Glomerular endothelial cell (primary cell): Measurements from ENCODE around the gene C9orf152. TPM values are rescaled to one million over a fixed set of nuclear protein-coding genes. Genes with fewer than 3 reads are reported as not detected.
"Not testable (repeated sequence)": the region's sequence is repeated elsewhere in the genome, so short reads cannot be mapped to it uniquely, and the experiment has no call there.

Experiments
- DNase-seq: peaks from one replicate; pipeline ENCODE4 v3.0.0-alpha.2; 2011; ENCODE audit warnings: low read depth, low spot score; ENCODE audit errors: extremely low read depth
- total RNA-seq: library from RNA; depleted of rRNA; stranded (reverse); fragments of >200 nt; gene quantifications from 2 replicates; pipeline ENCODE4 v1.2.3, GENCODE V29; 2015

The C9orf152 gene
- total RNA-seq, 1 donor from 2014 or later: not detected

DNA sequence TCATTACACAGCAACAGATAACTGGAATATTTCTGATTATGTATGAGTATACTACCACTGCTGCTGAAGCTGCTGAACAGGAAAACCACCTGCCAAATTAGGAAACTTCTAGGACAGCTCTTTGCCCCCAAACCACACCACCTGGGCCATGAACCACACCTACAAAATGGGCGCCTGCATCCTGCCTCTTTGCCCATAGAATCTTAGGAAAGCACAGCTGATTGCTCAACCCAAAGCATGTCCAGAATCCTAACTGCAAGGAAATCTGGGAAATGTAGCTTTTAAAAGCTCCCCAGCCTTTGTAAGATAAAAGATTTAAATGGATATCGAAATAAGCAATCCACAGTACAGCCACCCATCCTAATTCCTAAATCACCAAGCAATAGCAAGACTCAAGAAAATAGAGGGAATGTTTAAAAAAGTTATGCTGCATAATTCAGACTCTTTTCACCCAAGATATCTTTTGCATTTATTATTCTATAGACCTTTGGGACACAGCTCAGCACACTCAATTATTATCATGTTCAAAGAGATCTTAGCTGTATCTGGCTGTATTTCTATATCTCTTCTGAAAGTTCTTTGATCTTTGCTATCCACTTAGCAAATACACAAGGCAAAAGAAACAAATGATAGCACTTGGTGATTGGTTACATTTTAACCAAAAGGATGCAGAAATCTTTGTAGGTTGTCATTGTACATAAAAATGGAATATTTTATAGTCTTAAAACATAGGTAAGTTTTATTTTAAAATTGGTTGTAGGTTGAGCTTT lies 6.8 kb upstream of the C9orf152 start:
- no peak for DNase-seq

DNA sequence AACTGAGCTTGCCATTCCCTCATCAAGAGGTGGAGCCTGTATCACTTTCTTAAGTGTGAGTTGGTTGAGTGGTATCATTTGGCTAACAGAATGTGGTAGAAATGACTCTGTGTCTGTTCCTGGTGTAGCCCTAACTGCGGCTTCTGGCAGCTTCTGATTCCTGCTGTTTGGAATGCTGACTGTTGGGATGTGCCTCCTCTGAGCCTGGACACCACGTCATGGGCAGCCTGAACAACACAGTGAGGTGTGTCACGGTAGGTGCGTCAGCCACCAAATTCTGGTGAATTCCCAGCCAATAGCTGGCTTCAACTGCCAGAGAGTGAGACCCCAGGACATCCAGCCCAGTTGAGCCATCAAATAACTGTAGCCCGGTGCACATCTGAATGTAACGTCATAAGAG lies 6.1 kb upstream of the C9orf152 start:
- DNase-seq: no peak

DNA sequence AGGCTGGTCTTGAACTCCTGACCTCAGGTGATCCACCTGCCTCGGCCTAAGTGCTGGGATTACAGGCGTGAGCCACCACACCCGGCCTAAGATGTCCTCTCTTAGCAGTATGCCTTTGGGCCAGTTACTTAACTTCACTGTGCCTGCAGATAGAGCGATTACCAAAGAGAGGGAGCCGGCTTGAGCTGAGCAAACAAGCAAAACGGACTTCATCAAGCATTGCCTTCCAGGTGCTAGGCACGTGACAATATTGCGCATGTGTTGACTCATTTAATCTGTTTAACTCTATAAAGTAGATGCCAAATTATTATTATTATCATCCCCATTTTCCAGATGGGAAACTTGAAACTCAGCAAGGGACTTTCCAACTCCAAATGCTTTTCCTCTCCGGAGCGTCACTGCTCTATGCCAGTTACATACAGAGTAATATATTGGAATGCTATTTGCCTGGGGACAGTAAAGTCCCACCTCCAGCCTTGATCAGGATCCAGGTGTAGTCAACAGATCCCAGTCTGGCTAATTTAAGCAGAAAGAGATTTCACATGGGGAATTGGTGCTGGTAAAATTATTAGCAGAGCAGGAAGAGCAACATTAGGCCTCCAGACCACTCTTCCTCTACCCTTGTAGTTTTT lies 5.6 kb upstream of the C9orf152 start:
- DNase-seq: no peak

DNA sequence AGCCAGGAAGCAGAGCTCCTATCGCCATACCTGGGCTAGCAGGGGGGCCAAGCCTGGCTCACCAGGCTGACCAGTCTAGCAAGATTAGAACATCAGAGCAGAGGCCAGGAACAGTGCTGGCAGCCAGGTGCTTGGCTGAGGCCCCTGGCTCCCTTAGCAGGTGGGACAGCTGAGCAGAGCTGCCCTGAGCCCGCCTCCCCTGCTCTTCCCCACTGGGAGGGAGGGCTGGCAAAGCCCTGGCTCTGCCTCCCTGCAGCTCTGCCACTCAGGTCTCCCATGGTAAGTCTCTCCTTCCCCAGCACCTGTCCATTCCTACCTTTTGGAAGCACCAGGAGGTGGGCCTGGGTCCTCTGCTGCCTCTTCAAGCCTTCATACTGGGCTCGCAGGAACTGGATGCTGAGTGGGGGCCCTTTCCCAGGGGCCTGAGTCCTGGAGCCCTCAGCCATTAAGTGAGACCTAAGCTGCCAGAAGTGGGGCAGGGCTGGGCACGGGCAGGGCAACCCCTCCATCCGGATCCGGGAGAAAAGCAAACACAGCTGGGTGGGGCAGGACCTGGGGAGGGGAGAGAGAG lies 803 bp downstream of the C9orf152 start:
- DNase-seq: no peak

DNA sequence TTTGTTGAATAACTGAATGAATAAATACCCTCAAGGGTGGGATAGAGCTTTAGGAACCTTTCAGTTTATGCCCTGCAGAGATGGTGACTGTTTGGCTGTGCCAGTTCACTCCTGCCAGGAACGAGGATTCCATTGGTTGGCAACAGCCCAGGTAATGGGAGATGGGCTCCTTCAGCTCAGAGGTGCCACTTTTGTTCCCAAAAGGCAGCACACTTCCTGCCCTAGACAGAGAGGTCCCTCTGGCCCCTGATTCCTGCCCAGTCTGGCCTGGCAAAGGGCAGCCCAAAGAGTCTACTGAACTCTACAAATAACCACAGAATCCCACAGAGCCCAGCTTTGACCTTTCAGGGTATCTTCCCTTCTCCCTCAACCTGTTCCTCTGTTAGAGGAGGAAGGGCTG lies 1.6 kb downstream of the C9orf152 start:
- no peak for DNase-seq

DNA sequence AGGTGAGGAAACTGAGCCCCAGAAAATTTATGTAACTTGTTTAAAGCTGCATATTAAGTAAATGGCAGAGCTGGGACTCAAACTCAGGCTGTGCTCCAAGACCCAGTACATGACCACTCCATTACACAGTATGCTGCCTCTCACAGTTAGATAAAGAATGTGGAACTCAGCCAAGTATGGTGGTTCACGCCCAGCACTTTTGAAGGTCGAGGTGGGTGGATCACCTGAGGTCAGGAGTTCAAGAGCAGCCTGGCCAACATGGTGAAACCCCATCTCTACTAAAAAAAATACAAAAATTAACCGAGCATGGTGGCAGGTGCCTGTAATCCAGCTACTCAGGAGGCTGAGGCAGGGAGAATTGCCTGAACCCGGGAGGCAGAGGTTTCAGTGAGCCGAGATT lies 2.3 kb downstream of the C9orf152 start:
- not testable (repeated sequence) for DNase-seq

DNA sequence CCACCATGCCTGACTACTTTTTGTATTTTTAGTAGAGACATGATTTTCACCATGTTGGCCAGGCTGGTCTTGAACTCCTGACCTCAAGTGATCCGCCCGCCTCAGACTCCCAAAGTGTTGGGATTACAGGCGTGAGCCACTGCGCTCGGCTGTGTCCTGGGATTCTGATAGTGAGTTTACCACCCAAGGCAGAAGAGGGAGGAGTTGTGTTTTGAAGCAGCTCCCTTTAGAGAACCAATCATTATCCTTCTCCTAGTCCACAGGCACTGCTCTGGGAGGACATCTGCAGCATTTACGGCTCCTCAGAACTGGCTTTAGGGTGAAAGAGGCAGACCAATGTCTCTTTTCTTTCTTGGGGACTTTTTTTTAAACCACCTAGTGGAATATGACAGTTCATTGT lies 5.7 kb downstream of the C9orf152 start:
- DNase-seq: no peak

DNA sequence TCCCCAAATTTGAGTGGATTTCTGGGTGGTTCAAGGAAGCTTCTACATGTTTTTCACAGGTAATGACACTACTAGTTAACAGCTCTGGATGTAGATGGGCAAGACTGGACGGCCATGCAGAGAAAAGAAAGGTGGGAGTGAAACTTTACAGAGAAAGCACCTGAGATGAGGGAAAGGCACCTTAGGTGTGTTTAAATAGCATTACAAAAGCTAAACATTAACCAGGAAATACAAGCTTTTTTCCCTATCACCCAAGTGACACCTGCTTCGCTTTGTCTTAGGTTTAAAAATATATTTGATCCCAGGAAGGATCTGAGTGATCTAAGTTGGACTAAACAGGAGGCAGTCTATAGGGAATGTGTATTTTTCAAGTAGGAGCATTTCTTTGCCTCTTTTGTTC lies 8.3 kb downstream of the C9orf152 start:
- no peak for DNase-seq

DNA sequence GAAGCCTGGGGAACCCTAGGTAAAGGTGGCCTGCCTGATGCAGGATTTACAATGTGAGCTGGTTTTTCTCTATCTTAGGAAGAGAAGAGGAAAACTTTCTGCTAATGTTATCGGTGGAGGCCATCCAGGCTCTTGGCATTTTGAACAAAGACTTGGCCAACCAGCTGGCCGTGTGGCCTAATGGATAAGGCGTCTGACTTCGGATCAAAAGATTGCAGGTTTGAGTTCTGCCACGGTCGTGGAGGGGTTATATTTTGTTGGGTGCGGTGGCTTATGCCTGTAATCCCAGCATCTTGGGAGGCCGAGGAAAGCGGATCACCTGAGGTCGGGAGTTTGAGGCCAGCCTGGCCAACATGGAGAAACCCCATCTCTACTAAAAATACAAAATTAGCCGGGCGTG lies 9.6 kb downstream of the C9orf152 start:
- DNase-seq: no peak

DNA sequence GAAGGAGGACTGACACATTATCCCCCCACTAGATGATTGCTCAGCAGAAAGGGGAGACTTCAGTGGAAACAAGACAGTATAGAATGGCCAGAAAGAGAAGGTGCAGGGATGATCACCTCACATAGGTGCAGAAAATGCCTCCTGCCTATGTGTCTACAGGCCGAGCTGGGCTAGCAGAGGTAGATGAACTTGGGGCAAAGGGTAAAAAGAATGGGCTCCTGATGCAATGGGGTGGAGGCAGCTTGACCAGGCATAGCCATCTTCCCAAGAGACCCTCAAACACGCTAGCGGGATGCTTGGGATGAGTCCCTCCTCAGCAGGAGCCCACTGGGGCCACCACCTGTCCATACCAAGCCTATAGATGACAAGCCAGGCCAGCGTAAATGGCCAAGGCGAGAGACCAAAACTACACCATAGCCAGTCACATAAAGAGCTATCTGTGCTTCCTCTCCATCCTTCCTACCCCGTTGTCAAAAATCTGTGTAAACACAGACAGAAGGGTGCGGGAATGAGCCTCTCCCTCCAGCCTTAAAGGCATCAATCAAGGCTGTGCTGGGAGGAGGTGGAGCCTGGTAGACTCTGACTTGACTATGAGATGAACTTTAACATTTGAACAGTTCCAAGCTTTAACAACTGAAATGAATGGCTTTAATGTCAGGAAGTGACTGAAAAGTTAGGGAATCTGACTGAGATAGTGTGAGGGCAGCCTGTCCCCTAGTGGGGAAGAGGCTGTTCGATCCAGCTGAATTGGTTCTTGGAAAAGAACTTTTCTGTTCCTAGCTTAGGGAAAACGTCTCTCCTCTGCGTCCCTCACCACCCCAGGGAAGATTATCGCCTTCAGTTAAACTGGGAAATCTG lies 10.4 kb downstream of the C9orf152 start:
- no peak for DNase-seq

DNA sequence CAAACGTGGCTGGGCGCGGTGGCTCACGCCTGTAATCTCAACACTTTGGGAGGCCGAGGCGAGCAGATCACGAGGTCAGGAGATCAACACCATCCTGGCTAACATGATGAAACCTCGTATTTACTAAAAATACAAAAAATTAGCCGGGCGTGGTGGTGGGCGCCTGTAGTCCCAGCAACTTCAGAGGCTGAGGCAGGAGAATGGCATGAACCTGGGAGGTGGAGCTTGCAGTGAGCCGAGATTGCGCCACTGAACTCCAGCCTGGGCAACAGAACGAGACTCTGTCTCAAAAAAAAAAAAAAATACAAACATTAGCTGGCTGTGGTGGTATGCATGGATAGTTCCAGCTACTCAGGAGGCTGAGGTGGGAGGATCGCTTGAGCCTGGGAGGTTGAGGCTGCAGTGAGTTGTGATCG lies 11.9 kb downstream of the C9orf152 start:
- DNase-seq: not testable (repeated sequence)

DNA sequence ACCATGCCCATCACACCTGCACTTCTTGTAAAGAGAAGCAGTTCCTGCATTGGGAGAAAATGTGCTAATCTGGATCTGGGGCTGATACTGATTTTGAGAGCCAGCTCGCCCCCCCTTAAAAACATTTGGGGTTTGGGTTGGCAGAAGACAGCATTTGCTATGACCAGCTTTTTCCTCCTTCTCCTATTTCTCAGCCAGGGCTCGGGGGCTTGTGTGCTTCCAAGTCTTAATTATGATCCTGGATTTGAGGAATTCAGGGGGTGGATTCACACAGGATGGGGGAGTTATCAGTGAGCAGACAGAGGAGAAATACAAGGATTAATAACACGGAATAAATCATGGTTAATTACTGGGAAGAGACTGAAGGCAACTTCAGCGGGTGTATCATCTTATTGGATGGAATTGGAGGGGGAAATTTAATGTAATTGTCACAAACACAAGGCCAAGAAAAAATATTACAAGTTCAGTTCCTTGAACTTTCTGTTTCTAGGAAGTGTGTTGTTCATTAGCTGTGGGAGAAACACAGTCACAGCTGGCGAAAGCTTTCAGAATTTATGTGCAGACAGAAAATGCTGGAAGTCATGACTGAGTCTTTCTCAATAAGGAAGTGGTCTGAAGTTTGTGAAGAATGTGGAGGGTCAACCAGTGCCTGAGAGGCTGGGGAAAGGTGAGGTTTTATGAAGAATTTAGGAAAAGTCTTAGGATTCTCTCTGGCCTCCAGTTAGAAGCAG lies 15.3 kb downstream of the C9orf152 start:
- no peak for DNase-seq

DNA sequence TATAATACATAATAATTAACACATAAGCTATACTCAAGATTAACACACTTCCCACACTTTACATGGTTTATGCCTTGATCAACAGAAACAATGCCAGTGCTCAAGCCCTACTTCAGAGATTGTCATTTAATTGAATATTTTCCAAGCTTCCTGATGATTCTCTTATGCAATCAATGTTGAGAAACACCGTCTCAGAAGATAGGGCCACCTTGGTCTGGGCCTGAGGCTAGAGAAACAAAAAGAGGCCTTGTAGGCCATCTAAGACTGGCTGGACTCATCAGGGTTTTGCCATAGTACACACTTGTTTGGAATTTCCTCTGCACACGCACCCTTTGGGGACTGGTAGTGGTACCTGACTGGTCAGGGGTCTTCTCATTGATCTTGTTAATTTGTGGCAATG lies 16.3 kb downstream of the C9orf152 start:
- no peak for DNase-seq

DNA sequence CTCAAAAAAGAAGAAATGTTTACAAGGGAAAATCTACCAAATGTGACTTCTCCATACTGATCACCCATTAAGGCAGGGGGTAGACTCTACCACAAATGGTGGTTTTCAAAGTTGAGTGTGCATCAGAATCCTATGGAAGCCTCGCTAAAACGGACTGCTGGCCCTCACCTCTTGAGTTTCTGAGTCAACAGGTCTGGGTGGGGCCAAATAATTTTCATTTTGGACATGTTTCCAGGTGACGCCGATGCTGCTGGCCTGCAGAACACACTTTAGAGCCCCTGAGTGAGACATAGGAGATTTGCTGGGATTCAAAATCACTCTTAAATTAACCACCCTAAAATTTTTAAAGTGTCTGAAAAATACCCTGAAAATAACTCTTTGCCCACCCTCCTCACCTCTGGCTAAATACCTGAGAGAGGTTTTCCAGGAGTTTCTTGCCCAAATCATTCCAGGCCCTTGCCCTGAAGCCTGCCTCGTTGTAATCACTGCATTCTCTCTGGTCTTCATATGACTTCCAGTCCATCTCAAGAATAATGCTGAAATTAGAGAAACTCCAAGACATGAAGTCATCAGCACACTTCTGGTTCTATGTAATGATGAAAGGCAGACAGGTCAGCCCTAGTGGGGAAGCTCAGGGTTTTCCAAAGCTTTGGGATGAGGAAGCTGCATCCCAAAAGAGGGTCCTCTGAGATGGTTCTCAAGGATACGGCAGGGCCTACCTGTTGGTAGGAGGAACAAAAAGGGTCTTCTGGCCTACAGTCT lies 18.2 kb downstream of the C9orf152 start:
- DNase-seq: no peak

DNA sequence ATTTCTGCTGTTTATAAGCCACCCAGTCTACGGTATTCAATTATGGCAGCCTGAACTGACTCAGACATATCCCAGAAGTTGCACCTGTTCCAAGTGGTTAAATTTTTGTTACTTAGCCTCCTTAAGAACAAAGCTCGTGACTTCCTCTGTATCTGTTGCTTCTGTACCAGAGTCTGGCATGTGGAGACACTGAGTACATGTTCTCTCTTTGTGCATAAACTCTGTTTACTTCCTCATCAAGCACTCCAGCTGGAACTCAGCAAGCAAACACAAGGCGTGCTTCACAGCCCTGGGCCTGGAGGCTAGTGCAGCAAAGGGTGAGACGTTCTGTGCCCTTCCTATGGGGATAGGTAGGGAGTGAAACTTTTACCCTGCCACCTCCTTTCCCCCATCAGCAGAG lies 19.0 kb downstream of the C9orf152 start:
- DNase-seq: no peak

DNA sequence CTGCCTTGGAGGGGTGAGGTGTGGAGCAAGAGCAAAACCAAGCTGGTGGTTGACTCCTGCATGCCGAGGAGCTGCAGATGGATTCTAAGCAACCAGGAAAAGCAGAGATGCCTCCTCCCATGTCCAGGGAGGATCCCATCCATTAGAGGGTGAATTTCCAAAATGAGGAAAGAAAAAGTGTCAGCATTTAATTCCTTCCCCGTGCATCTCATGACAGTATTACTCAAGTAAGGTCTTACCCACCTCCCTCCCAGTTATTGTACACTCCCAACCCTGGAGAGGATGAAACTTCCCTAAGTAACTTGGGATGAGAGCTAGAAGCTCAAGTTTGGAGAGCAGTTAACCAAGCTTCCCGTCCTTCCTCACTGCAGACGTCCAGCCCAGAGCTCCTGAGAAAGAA lies 19.9 kb downstream of the C9orf152 start:
- no peak for DNase-seq

DNA sequence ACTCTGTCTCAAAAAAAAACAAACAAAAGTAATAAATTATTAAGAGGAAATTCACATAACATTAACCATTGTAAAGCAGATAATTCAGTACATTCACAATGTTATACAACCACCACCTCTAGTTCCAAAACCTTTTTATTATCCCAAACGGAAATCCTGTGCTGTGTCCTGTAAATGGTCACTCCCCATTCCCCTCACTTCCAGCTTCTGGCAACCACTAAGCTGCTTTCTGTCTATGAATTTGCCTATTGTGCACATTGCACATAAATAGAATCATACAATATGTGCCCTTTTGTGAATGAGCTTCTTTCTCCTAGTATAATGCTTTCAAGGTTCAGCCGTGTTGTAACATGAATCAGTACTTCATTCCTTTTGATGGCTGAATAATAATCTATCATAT lies 20.8 kb downstream of the C9orf152 start:
- DNase-seq: no peak

DNA sequence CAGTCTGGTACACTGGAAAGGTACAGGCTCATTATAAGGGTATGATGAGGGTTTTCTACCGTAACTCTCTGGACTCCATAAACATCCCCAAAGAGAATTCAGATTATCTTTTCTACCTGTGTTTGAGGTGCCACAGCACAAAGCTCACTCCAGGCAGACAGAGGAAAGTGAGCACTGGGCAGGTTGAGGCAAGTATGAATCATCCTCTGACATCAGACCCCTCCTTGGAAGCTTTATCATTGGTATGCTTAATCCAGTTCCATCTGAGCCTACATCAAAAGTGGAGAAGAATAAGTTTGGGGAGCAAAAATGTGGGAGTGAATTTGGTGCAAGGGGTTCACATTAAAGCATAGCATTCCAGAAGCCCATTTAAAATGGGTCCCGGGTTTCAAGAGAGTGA lies 21.7 kb downstream of the C9orf152 start:
- no peak for DNase-seq

DNA sequence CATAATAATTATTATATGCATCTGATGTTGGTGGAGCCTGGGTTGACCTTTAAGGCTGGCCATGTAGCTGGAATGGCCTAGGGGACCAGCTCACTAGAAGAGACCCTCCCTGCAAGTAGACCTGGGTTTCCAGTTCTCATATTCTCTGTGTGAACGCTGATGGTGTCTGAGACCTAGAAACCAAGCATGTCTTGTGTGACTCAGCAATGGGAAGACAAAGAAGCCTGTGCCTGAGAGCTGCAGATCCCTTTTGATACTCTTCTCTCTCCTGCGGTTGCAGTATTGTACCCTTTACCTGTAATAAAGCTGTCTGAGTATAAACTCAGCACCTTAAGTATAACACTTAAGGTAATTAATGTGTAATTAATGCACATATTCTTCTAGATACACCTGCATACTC lies 22.2 kb downstream of the C9orf152 start:
- DNase-seq: no peak
